CD4-positive, alpha-beta T cell (primary cell): ENCODE data around the gene MX2. TPM values are rescaled to one million over a fixed set of nuclear protein-coding genes. Genes with fewer than 3 reads are reported as not detected.

Experiments
- ATAC-seq: fragments of 200-7000 bp; cut with Tn5 transposase; one replicate; pipeline ENCODE4 v1.10.0; 2022; ENCODE audit warnings: mild to moderate bottlenecking; ENCODE audit not compliant: poor library complexity
- CTCF ChIA-PET: fragments of 350-600 bp; sonication (Branson Sonifier 250); formaldehyde crosslinking; loops from one replicate; lab custom pipeline; 2021; ENCODE audit warnings: antibody characterized with exemption, inconsistent platforms; lab: Charles Lee
- POLR2A ChIA-PET: fragments of 350-600 bp; sonication (Branson Sonifier 250); formaldehyde crosslinking; loops from one replicate; lab custom pipeline; 2021; ENCODE audit warnings: antibody characterized with exemption, inconsistent platforms; lab: Charles Lee
- DNase-seq, 14 experiments: peaks; one replicate each; pipeline ENCODE4 v3.0.0-alpha.2; 2013 to 2020; ENCODE audit warnings: mixed read lengths in 2 of 14
- H3K27ac ChIP-seq, 2 donors: one replicate each; pipeline versions ENCODE4 v1.5.1 to v1.7.0; 2013; ENCODE audit warnings: low read length in 2 of 2, low read depth in 1 of 2, mild to moderate bottlenecking in 1 of 2
- H3K27me3 ChIP-seq, 2 experiments: 1 replicate in 1 of 2; 2 replicates in 1 of 2; pipeline versions ENCODE4 v1.6.1 to v1.7.0; 2013; ENCODE audit warnings: low read length in 2 of 2, control low read depth in 1 of 2, mild to moderate bottlenecking in 1 of 2, moderate library complexity in 1 of 2; ENCODE audit not compliant: insufficient read depth in 2 of 2, control insufficient read depth in 1 of 2
- H3K36me3 ChIP-seq: one replicate; pipeline ENCODE4 v1.6.1; 2013; ENCODE audit warnings: low read length, control low read depth; ENCODE audit not compliant: insufficient read depth
- H3K4me1 ChIP-seq: one replicate; pipeline ENCODE4 v1.6.1; 2013; ENCODE audit warnings: low read length, control low read depth; ENCODE audit not compliant: insufficient read depth
- H3K4me3 ChIP-seq: one replicate; pipeline ENCODE4 v1.5.1; 2013; ENCODE audit warnings: mild to moderate bottlenecking, low read length, moderate library complexity
- H3K9me3 ChIP-seq, 2 experiments: 1 replicate in 1 of 2; 2 replicates in 1 of 2; pipeline versions ENCODE4 v1.6.1 to v1.7.0; 2013; ENCODE audit warnings: low read length in 2 of 2, mild to moderate bottlenecking in 2 of 2, control low read depth in 1 of 2, moderate library complexity in 1 of 2; ENCODE audit not compliant: control insufficient read depth in 1 of 2, insufficient read depth in 1 of 2
- H3K27ac Mint-ChIP-seq: one replicate; pipeline ENCODE4 v1.8.0; 2020; ENCODE audit warnings: mixed read lengths
- H3K27me3 Mint-ChIP-seq: one replicate; pipeline ENCODE4 v1.8.0; 2021; ENCODE audit warnings: mixed read lengths
- H3K36me3 Mint-ChIP-seq: one replicate; pipeline ENCODE4 v1.8.0; 2021; ENCODE audit warnings: low read depth, mixed read lengths
- H3K4me1 Mint-ChIP-seq: one replicate; pipeline ENCODE4 v1.8.0; 2021; ENCODE audit warnings: low read depth, mixed read lengths
- H3K4me3 Mint-ChIP-seq: one replicate; pipeline ENCODE4 v1.8.0; 2020; ENCODE audit warnings: mild to moderate bottlenecking, mixed read lengths
- H3K9me3 Mint-ChIP-seq: one replicate; pipeline ENCODE4 v1.8.0; 2020; ENCODE audit warnings: mixed read lengths
- intact Hi-C, 2 experiments: fragments of 100-400 bp; cut with DNase I in 1 of 2; cut with micrococcal nuclease in 1 of 2; formaldehyde crosslinking; loops; one replicate each; pipeline versions ENCODE4 v1.15.1 to v1.9.0; 2023 to 2025; cut with DNase I, micrococcal nuclease
- total RNA-seq, 174 experiments: library from RNA in 2 of 174; stranded (reverse) in 2 of 174; gene quantifications; one replicate each; pipeline ENCODE4 v1.2.3 and lab custom pipeline; 2021 to 2026
- TF ChIP-seq, protein P1 (sequence below): fragments of 200-600 bp; IDR thresholded peaks from one replicate; pipeline ENCODE4 v1.8.0; 2022; ENCODE audit warnings: antibody characterized with exemption, mild to moderate bottlenecking

Gene MX2
- total RNA-seq, 2 experiments from 2014 or later = 77.8 to 87.1 TPM

DNA sequence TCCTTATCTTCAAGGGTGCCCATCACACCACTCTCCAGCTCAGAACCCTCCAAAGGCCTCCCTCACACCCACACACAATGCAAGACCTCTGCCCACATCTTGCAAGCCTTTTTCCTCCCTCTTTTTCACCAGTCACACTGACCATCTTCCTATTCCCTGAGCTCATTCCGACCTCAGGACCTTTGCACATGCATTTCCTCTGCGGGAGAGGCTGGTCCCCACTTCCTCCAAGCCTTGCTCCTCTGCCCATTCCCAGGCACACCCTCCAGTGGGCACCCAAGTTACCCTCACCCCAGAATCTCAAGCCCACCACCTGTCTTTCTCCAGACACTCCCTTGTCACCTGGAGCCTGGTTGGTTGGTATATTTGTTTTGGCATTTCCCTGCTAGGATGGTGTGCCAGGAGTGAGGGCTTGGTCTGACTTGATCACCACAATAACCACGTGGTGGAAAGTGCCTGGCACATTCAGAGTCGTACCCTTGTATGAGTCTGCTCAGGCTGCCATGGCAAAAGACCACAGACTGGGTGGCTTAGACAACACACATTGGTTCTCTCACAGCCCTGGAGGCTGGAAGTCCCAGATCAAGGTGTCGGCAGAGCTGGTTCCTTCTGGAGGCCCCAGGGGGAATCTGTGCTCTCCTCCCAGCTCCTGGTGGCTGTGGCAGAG is 13.2 kb downstream of the MX2 start:
- DNase-seq (no peak), ATAC-seq (no peak)
- Mint-ChIP-seq H3K9me3 (no peaks in the 10 kb centered on the region), H3K4me1 (peaks cover 43% of the 10 kb centered on the region), H3K36me3 (peaks cover 72% of the 10 kb centered on the region), H3K27me3 (no peaks in the 10 kb centered on the region), H3K4me3 (no peak overlapping the region), H3K27ac (peak overlapping the region; percentile 62)
- TF ChIP-seq, protein P1, sequence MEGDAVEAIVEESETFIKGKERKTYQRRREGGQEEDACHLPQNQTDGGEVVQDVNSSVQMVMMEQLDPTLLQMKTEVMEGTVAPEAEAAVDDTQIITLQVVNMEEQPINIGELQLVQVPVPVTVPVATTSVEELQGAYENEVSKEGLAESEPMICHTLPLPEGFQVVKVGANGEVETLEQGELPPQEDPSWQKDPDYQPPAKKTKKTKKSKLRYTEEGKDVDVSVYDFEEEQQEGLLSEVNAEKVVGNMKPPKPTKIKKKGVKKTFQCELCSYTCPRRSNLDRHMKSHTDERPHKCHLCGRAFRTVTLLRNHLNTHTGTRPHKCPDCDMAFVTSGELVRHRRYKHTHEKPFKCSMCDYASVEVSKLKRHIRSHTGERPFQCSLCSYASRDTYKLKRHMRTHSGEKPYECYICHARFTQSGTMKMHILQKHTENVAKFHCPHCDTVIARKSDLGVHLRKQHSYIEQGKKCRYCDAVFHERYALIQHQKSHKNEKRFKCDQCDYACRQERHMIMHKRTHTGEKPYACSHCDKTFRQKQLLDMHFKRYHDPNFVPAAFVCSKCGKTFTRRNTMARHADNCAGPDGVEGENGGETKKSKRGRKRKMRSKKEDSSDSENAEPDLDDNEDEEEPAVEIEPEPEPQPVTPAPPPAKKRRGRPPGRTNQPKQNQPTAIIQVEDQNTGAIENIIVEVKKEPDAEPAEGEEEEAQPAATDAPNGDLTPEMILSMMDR = no peak
- Histone ChIP-seq H3K36me3 (peaks cover 64% of the 10 kb centered on the region), H3K4me3 (no peak overlapping the region), H3K27ac (no peak overlapping the region), H3K4me1 (peaks cover 38% of the 10 kb centered on the region), H3K9me3 (no peaks in the 10 kb centered on the region), H3K27me3 (no peaks in the 10 kb centered on the region)
- intact Hi-C loops = loop anchor here (1.0 to 10.0 kb wide), 4 partner anchors 32 to 93 kb away; no protein-coding TSS in a partner anchor
- CTCF ChIA-PET = interaction anchor here (1.4 kb wide), 1 partner anchor 92 kb away, joined by 5 read pairs; no protein-coding TSS in a partner anchor
- POLR2A ChIA-PET = interaction anchor here (1.4 to 6.6 kb wide), 3 partner anchors 13 to 92 kb away, joined by 3 to 71 read pairs (median 4); partner anchors contain the start of genes MX1 and MX2

DNA sequence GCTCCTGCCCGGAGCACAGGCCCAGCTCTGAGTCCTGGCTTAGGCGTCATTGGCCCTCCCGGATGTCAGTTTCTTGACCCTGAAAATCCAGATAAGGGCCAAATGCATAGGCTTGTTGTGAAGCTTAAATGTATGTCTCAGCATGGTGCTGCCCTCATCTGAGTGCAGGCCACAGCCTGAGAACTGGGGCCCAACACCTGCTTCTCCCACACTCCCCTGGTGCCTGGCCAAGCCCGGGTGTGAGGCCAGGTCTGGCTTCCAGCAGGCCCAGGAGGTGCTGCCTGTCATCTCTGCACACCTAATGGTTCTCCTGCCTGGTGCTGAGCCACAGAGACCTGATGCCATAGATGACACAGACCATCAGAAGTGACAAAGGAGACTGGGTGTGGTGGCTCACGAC is 14.0 kb downstream of the MX2 start:
- H3K4me3 Mint-ChIP-seq = no peak overlapping the region
- H3K4me1 Mint-ChIP-seq = peaks cover 34% of the 10 kb centered on the region
- ATAC-seq (no peak), DNase-seq (no peak)
- Histone ChIP-seq H3K27me3 (no peaks in the 10 kb centered on the region), H3K4me3 (no peak overlapping the region), H3K27ac (no peak overlapping the region), H3K4me1 (peaks cover 29% of the 10 kb centered on the region), H3K9me3 (no peaks in the 10 kb centered on the region), H3K36me3 (peaks cover 73% of the 10 kb centered on the region)
- H3K36me3 Mint-ChIP-seq = peaks cover 72% of the 10 kb centered on the region
- POLR2A ChIA-PET = interaction anchor here (1.4 to 2.0 kb wide), 2 partner anchors 50 to 93 kb away, joined by 3 to 4 read pairs; partner anchors contain the start of gene MX1
- H3K9me3 Mint-ChIP-seq = no peaks in the 10 kb centered on the region
- CTCF ChIA-PET = interaction anchor here (1.4 kb wide), 1 partner anchor 93 kb away, joined by 5 read pairs; no protein-coding TSS in a partner anchor
- H3K27me3 Mint-ChIP-seq = no peaks in the 10 kb centered on the region
- peak overlapping the region; percentile 62 for H3K27ac Mint-ChIP-seq
- intact Hi-C loops = loop anchor here in 1 of 2 experiments (10.0 kb wide), 1 partner anchor 51 kb away; no protein-coding TSS in a partner anchor
- TF ChIP-seq, protein P1 = no peak

DNA sequence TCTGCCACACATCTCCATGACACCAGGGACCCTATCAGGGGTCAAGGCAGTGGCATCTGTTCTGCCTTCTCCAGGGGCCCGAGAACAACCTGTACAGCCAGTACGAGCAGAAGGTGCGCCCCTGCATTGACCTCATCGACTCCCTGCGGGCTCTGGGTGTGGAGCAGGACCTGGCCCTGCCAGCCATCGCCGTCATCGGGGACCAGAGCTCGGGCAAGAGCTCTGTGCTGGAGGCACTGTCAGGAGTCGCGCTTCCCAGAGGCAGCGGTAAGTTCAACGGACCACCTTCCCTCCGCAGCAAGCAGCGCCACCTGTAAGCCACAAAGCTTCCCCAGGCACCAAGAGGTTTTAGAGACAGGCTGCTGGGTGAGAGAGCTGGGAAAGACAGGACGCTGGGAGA is 15.9 kb downstream of the MX2 start:
- Mint-ChIP-seq H3K9me3 (no peaks in the 10 kb centered on the region), H3K27ac (peak overlapping the region; percentile 76), H3K27me3 (no peaks in the 10 kb centered on the region), H3K4me1 (peaks cover 16% of the 10 kb centered on the region), H3K4me3 (no peak overlapping the region), H3K36me3 (peaks cover 89% of the 10 kb centered on the region)
- no peak overlapping the region for H3K4me3 ChIP-seq
- intact Hi-C loops = loop anchor here in 1 of 2 experiments (10.0 kb wide), 1 partner anchor 53 kb away; no protein-coding TSS in a partner anchor
- ChIA-PET CTCF (interaction anchor here (1.5 kb wide), 1 partner anchor 94 kb away, joined by 4 read pairs; no protein-coding TSS in a partner anchor), POLR2A (interaction anchor here (1.1 kb wide), 1 partner anchor 49 kb away, joined by 3 read pairs; no protein-coding TSS in a partner anchor)
- no peaks in the 10 kb centered on the region for H3K9me3 ChIP-seq
- TF ChIP-seq, protein P1 = no peak
- DNase-seq = no peak
- no peak for ATAC-seq
- H3K27ac ChIP-seq = no peak overlapping the region
- peaks cover 85% of the 10 kb centered on the region for H3K36me3 ChIP-seq
- H3K27me3 ChIP-seq = no peaks in the 10 kb centered on the region
- peaks cover 20% of the 10 kb centered on the region for H3K4me1 ChIP-seq
